ENCODE measurements around the gene TTC33. TPM values are rescaled to one million over a fixed set of nuclear protein-coding genes. Genes with fewer than 3 reads are reported as not detected.

The TTC33 gene
- total and polyA plus RNA-seq, 2 donors (not counting 1 experiment from before 2014, with no cell fraction given): 2.1 to 15.8 TPM

GRCh38 chr5:40618926-40619325, 136.8 kb downstream of the TTC33 start:
- peaks cover 19% of the 10 kb centered on the region for H3K4me1 Mint-ChIP-seq
- H3K4me2 ChIP-seq (replicated peaks; ENCODE audit: low read depth, low read length, poor library complexity, severe bottlenecking): no peak overlapping the region
- no peak overlapping the region for H3K4me3 Mint-ChIP-seq
- H3K36me3 ChIP-seq (replicated peaks in 1 of 2; ENCODE audit: control extremely low read depth in 1 of 2, control insufficient read depth in 1 of 2, extremely low read depth in 1 of 2, insufficient read depth in 2 of 2, low read length in 1 of 2): no peaks in the 10 kb centered on the region
- H2AFZ ChIP-seq (ENCODE audit: insufficient read depth, low read depth, low read length, poor library complexity, severe bottlenecking): no peak overlapping the region
- H3K4me3 ChIP-seq (ENCODE audit: control extremely low read depth in 1 of 5, extremely low read depth in 1 of 5, insufficient read depth in 1 of 5, low read depth in 2 of 5, low read length in 4 of 5): no peak overlapping the region
- no peaks in the 10 kb centered on the region for H3K9me3 ChIP-seq (ENCODE audit: control extremely low read depth in 1 of 3, control insufficient read depth in 2 of 3, insufficient read depth in 1 of 3, low read length in 2 of 3)
- ChIA-PET CTCF (no interaction called here), POLR2A (no interaction called here)
- no peak for TF ChIP-seq EZH2 (IDR thresholded peaks at IDR 0.05; ENCODE audit: borderline replicate concordance, insufficient read depth, low read depth, low read length, poor library complexity, severe bottlenecking)
- TF ChIP-seq, protein P1, sequence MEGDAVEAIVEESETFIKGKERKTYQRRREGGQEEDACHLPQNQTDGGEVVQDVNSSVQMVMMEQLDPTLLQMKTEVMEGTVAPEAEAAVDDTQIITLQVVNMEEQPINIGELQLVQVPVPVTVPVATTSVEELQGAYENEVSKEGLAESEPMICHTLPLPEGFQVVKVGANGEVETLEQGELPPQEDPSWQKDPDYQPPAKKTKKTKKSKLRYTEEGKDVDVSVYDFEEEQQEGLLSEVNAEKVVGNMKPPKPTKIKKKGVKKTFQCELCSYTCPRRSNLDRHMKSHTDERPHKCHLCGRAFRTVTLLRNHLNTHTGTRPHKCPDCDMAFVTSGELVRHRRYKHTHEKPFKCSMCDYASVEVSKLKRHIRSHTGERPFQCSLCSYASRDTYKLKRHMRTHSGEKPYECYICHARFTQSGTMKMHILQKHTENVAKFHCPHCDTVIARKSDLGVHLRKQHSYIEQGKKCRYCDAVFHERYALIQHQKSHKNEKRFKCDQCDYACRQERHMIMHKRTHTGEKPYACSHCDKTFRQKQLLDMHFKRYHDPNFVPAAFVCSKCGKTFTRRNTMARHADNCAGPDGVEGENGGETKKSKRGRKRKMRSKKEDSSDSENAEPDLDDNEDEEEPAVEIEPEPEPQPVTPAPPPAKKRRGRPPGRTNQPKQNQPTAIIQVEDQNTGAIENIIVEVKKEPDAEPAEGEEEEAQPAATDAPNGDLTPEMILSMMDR (IDR thresholded peaks at IDR 0.05): no peak
- DNase-seq (no peak), ATAC-seq (ENCODE audit: low read depth) (no peak)
- no peak overlapping the region for H3K27ac Mint-ChIP-seq
- no peak overlapping the region for H3K9ac ChIP-seq (ENCODE audit: low read length)
- H4K20me1 ChIP-seq (ENCODE audit: control insufficient read depth, insufficient read depth, low read length, poor library complexity, severe bottlenecking): no peaks in the 10 kb centered on the region
- H3K9me3 Mint-ChIP-seq (ENCODE audit: insufficient read depth): no peaks in the 10 kb centered on the region
- no CpG with 5 or more reads among the region's 2 CpGs for WGBS (ENCODE audit: insufficient coverage)
- no peaks in the 10 kb centered on the region for H3K27me3 Mint-ChIP-seq
- H3K4me1 ChIP-seq (ENCODE audit: control insufficient read depth in 2 of 2, insufficient read depth in 2 of 2, low read length in 2 of 2): peaks cover 10 to 13% of the 10 kb centered on the region in 2 donors
- no peaks in the 10 kb centered on the region for H3K79me2 ChIP-seq (ENCODE audit: control insufficient read depth, insufficient read depth, low read length)
- intact Hi-C loops (cut with micrococcal nuclease): loop anchor here (5.0 kb wide), 1 partner anchor 37 kb away; no protein-coding TSS in a partner anchor
- H3K27ac ChIP-seq (ENCODE audit: low read length in 2 of 2): no peak overlapping the region
- no peaks in the 10 kb centered on the region for H3K27me3 ChIP-seq (replicated peaks in 1 of 4; ENCODE audit: control extremely low read depth in 1 of 4, control insufficient read depth in 3 of 4, insufficient read depth in 4 of 4, low read length in 3 of 4)

GRCh38 chr5:40616781-40617180, 139.0 kb downstream of the TTC33 start:
- H2AFZ ChIP-seq (ENCODE audit: insufficient read depth, low read depth, low read length, poor library complexity, severe bottlenecking): no peak overlapping the region
- H3K27ac ChIP-seq (ENCODE audit: low read length in 2 of 2): no peak overlapping the region

More at GRCh38 chr5:40616781-40617180, 139.0 kb downstream of the TTC33 start:
- Histone ChIP-seq H3K27me3 (replicated peaks in 1 of 4; ENCODE audit: control extremely low read depth in 1 of 4, control insufficient read depth in 3 of 4, insufficient read depth in 4 of 4, low read length in 3 of 4) (no peaks in the 10 kb centered on the region), H3K79me2 (ENCODE audit: control insufficient read depth, insufficient read depth, low read length) (no peaks in the 10 kb centered on the region), H3K4me3 (ENCODE audit: control extremely low read depth in 1 of 5, extremely low read depth in 1 of 5, insufficient read depth in 1 of 5, low read depth in 2 of 5, low read length in 4 of 5) (no peak overlapping the region), H3K9ac (ENCODE audit: low read length) (no peak overlapping the region), H3K9me3 (ENCODE audit: control extremely low read depth in 1 of 3, control insufficient read depth in 2 of 3, insufficient read depth in 1 of 3, low read length in 2 of 3) (no peaks in the 10 kb centered on the region), H3K4me2 (replicated peaks; ENCODE audit: low read depth, low read length, poor library complexity, severe bottlenecking) (peak overlapping the region; percentile 36), H3K4me1 (ENCODE audit: control insufficient read depth in 2 of 2, insufficient read depth in 2 of 2, low read length in 2 of 2) (peaks cover 10 to 13% of the 10 kb centered on the region in 2 donors), H4K20me1 (ENCODE audit: control insufficient read depth, insufficient read depth, low read length, poor library complexity, severe bottlenecking) (no peaks in the 10 kb centered on the region), H3K36me3 (replicated peaks in 1 of 2; ENCODE audit: control extremely low read depth in 1 of 2, control insufficient read depth in 1 of 2, extremely low read depth in 1 of 2, insufficient read depth in 2 of 2, low read length in 1 of 2) (no peaks in the 10 kb centered on the region)
- H3K27ac Mint-ChIP-seq: no peak overlapping the region
- H3K27me3 Mint-ChIP-seq: no peaks in the 10 kb centered on the region
- H3K4me1 Mint-ChIP-seq: peaks cover 15% of the 10 kb centered on the region
- peak; percentile 43 for ATAC-seq (ENCODE audit: low read depth)
- intact Hi-C loops (cut with micrococcal nuclease): loop anchor here (5.0 kb wide), 1 partner anchor 34 kb away; no protein-coding TSS in a partner anchor
- DNase-seq: peak; percentile 55
- peak overlapping the region; percentile 0 for H3K4me3 Mint-ChIP-seq
- WGBS (ENCODE audit: insufficient coverage): no CpG with 5 or more reads among the region's 5 CpGs
- ChIA-PET POLR2A (no interaction called here), CTCF (interaction anchor here (1.4 kb wide), 1 partner anchor 180 kb away, joined by 3 read pairs; no protein-coding TSS in a partner anchor)
- TF ChIP-seq EZH2 (IDR thresholded peaks at IDR 0.05; ENCODE audit: borderline replicate concordance, insufficient read depth, low read depth, low read length, poor library complexity, severe bottlenecking): no peak
- TF ChIP-seq, protein P1 (IDR thresholded peaks at IDR 0.05): no peak
- H3K9me3 Mint-ChIP-seq (ENCODE audit: insufficient read depth): no peaks in the 10 kb centered on the region
